Skin epidermis (tissue), 12 donors: ENCODE measurements around the gene COL20A1.
A peak's percentile ranks its signal among the peaks of the same experiment; 100 is the strongest.

Experiments
- H3K27ac ChIP-seq, 21 experiments: fragments of 200-600 bp; sonication (generic) in 11 of 21; one replicate each; pipeline ENCODE4 v1.5.0; 2020; ENCODE audit warnings: mild to moderate bottlenecking in 3 of 21, inconsistent platforms in 2 of 21, moderate library complexity in 2 of 21
- H3K4me3 ChIP-seq, 7 experiments: fragments of 200-600 bp; sonication (generic) in 2 of 7; one replicate each; pipeline ENCODE4 v1.5.0; 2020; ENCODE audit warnings: inconsistent platforms in 2 of 7, mild to moderate bottlenecking in 2 of 7, moderate library complexity in 1 of 7

Gene COL20A1

DNA sequence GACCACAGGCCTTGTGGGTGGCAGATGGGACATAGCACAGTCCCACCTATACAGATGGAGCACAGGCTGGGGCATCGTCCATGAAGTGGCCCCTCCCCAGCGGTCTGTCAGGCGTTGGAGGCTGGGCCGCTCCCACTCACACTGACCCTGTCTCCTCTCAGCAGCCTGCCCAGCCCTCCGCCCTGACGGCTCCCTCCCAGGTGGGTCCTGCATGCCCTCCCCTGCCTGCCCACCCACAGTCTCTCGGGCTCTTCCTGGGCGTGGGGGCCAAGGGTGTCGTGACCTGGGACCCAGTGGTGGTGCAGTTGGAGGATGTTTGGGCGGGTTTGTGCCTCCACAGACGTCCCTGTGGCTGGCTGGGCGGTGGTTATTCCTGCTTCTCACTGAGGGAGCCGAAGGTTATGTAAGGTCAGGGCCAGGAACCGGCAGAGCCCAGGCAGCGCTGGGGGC lies 22.3 kb downstream of the COL20A1 start:
- Histone ChIP-seq H3K4me3 (no peak overlapping the region), H3K27ac (no peak overlapping the region)

GRCh38 chr20:63315731-63316491 lies 22.9 kb downstream of the COL20A1 start:
- Histone ChIP-seq H3K27ac (no peak overlapping the region), H3K4me3 (no peak overlapping the region)

DNA sequence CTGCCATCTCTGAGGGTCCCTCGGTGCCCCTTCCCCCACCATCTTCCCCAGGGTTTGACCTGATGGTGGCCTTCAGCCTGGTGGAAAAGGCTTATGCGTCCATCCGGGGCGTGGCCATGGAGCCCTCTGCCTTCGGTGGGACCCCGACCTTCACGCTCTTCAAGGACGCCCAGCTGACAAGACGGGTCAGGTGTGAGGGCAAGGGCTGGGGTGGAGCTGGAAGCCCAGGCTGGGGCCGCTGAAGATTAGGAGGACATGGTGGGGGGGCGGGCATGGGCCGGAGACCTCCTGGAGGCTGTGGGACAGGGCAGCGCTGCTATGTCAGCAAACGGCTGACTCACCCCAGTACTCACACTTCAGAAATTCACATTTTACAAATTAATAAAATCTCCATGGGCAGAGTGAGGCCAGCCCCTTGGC lies 23.5 kb downstream of the COL20A1 start:
- Histone ChIP-seq H3K4me3 (no peak overlapping the region), H3K27ac (no peak overlapping the region)

GRCh38 chr20:63317061-63317460 lies 24.1 kb downstream of the COL20A1 start:
- Histone ChIP-seq H3K27ac (no peak overlapping the region), H3K4me3 (no peak overlapping the region)

DNA sequence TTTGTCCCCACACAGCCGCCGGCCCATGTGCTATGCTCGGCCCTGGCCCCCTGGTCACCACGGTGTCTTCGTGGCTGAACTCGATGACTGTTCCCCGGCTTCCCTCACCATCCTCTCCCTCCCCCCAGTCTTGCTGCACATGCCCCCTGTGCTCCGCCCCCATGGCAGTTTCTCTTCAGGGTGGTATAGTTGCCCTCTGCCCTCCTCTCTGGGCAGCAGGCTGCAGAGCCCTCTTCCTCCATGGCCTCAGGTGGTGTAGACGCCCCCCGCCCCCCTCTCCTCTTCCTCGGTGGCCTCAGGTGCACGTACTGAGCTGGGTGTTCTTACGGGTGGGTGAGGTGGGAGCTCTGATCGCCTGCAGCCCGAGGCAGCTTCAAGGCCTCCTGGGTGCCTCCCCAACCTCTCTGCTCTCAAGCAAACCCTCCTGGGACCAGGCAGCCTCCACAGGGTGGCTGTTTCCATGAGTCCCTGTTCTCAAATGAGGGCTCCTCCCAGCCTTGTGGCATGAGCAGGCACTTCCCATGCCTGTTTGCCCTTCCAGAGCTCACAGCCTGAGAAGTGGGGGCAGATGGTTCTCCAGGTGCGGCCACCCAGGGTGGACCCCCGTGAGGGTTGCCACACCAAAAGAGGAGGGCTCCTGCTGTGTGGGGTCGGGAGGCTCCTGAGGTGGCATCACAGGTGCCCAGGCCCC lies 24.8 kb downstream of the COL20A1 start:
- H3K4me3 ChIP-seq = no peak overlapping the region
- no peak overlapping the region for H3K27ac ChIP-seq

DNA sequence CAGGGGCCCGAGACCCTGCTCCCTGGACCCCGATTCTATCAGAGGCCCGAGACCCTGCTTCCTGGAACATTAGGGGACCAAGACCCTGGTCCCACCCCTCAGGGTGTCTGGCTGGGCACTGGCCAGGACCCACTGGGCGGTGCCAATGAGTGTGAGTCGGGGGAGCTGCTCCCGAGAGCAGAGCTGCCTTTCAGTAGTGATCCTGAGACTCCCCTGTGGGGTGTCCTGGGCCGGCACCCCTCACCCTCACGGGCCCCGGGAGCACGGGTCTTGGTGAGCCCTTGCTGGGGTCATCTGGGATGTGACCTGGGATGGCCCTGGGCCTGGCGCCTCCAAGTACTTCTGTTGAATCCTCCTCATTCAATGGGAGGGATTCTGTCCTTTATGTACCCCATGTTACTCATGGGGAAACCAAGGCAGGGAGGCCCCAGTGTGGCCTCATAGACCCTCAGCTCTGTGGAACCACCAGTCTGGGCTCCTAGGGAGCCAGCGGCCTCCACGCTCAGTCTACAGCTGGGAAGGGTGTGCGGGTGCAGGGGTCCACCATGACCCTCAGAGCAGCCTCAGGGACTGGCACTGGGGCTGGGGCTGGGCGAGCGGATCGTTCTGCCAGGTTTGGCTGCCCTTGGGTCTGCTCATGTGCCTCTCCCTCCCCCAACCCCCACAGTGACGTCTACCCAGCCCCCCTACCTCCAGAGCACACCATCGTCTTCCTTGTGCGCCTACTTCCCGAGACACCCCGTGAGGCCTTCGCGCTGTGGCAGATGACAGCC lies 25.6 kb downstream of the COL20A1 start:
- H3K4me3 ChIP-seq = no peak overlapping the region
- no peak overlapping the region for H3K27ac ChIP-seq

DNA sequence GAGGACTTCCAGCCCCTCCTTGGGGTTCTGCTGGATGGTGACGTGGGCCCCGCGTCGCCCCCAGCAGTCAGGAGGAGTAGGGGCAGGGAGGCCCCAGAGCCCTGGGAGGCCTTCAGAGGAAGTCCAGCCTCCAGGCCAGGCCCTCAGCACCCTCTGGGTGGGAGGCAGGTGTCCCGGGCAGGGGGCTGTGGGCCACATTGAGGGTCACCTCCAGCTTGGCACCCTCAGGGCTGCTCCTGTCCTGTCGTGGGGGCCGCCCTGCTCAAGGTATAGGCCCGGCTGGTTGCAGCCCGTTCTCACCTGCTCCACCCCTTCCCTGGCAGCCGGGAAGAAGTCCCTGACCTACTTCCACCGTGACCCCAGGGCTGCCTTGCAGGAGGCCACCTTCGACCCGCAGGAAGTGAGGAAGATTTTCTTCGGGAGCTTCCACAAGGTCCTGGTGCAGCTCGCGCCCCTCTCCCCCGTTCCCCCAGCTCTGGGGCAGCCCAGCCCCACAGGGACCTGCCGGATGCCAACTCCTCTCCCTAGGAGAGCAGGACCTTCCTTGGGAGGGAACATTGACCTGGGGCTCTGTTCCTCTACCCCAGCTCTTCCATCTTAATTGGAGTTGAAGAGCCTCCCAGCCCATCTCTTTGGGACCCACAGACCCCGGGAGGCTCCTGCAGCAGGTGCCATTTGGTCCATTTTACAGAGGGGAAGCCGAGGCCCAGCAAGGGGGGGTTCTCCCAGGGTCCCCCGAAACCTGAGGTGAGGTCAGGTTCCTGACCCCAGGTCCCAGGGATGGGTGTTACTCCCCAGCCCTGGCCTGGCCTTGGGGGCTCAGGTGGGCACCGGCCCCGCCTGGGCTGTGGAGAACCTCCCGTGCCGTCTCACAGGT lies 26.4 kb downstream of the COL20A1 start:
- H3K27ac ChIP-seq = no peak overlapping the region

DNA sequence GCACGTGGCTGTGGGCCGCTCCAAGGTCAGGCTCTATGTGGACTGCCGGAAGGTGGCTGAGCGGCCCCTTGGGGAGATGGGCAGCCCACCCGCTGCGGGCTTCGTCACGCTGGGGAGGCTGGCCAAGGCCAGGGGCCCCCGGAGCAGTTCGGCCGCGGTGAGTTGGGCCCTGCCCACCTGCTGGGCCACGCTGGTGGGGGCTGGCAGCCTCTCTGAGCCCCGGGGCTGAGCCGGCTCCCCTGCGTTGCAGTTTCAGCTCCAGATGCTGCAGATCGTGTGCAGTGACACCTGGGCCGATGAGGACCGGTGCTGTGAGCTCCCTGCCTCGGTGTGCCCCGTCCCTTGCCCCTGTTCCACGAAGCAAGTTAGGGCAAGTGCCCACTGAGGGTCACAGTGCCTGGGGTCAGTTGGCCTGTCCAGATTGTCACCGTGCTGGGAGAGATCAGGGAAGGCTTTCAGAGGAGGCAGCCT lies 27.1 kb downstream of the COL20A1 start:
- no peak overlapping the region for H3K4me3 ChIP-seq
- H3K27ac ChIP-seq = no peak overlapping the region

More for the DNA sequence above, 26.4 kb downstream of the COL20A1 start:
- no peak overlapping the region for H3K4me3 ChIP-seq

GRCh38 chr20:63320616-63321147 lies 27.7 kb downstream of the COL20A1 start:
- Histone ChIP-seq H3K27ac (no peak overlapping the region), H3K4me3 (no peak overlapping the region)

GRCh38 chr20:63321148-63321831 lies 28.3 kb downstream of the COL20A1 start:
- Histone ChIP-seq H3K4me3 (no peak overlapping the region), H3K27ac (no peak overlapping the region)

DNA sequence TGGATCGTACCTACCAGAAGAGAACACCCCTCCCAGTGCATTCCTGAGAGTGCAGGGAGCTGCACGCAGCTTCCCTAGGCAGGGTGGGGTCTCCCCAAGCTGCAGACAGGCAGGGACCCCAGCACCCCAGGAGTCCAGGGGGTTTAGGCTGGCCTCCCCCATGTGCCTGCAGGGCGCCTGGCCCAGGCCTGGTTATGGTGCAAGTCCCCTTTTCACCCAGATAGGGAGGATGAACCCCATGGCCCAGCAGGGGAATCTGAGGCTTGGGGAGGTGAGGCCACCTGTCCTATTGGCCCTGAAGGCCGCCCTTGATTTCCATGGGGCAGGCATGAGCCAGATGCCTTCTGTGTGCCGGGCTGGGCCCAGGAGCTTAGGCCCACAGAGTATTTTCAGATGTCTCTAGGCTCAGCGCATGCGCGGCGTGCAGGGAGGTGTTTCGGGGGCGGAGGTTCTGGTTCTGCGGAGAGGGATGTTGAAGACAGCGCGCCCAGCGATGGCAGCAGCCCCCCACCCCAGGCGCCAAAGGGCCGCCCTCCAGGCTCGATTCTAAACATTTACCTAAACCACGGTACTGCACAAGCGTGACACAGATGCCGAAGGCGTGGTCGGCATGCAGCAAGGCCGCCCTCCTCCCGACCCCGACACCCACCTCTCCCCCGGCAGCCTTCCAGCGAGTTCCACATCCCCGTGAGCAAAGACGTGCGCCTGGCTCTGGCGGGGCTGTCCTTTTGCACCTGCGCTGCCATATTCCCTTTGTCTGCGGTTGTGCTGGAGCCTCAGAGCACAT lies 29.4 kb downstream of the COL20A1 start:
- Histone ChIP-seq H3K27ac (no peak overlapping the region), H3K4me3 (no peak overlapping the region)

- no peak overlapping the region for H3K27ac ChIP-seq
Observed at GRCh38 chr20:63322933-63323273, 29.9 kb downstream of the COL20A1 start.

GRCh38 chr20:63323357-63323981 lies 30.5 kb downstream of the COL20A1 start:
- no peak overlapping the region for H3K27ac ChIP-seq
- no peak overlapping the region for H3K4me3 ChIP-seq

More at GRCh38 chr20:63322933-63323273, 29.9 kb downstream of the COL20A1 start:
- no peak overlapping the region for H3K4me3 ChIP-seq

DNA sequence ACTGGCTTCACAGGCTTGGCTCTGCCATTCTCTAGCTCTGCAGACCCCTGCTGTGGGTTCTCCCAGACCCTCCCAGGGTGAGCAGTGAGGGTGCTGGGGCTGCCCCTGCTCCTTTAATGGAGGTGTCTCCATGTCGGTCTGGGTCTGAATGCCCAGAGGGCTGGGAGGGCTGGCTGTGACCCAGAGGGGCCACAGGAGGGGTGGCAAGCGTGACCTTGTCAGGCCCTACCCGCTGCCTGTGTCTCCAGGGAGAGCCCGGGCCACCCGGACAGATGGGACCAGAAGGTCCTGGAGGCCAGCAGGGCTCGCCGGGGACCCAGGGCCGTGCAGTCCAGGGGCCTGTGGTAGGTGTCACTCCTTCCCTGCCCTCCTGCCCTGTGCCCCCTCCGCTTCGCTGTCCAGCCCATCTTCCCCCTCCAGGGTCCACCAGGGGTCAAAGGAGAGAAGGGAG lies 32.1 kb downstream of the COL20A1 start:
- Histone ChIP-seq H3K4me3 (no peak overlapping the region), H3K27ac (no peak overlapping the region)

- no peak overlapping the region for H3K27ac ChIP-seq
- no peak overlapping the region for H3K4me3 ChIP-seq
Observed at GRCh38 chr20:63325554-63326313, 32.7 kb downstream of the COL20A1 start.

- peak overlapping the region in 5 of 21 experiments; percentile 20 to 77 (median 35) for H3K27ac ChIP-seq
Observed at GRCh38 chr20:63326314-63327230, 33.6 kb downstream of the COL20A1 start.

More at GRCh38 chr20:63326314-63327230, 33.6 kb downstream of the COL20A1 start:
- H3K4me3 ChIP-seq = no peak overlapping the region
